B cell (primary cell): ENCODE results near the gene ID1.

ENCODE experiments used
- CTCF ChIP-seq: fragments of 200-600 bp; IDR thresholded peaks from one replicate; pipeline ENCODE4 v1.8.0; 2022; ENCODE audit warnings: antibody characterized with exemption, mild to moderate bottlenecking
- EZH2 ChIP-seq: IDR thresholded peaks from 2 replicates; pipeline ENCODE4 v1.6.1; 2012; ENCODE audit warnings: borderline replicate concordance, low read depth, mild to moderate bottlenecking, moderate library complexity, low read length; ENCODE audit not compliant: insufficient read depth, poor library complexity, severe bottlenecking

GRCh38 chr20:31569163-31570020 lies 35.7 kb upstream of the ID1 start:
- no peak for TF ChIP-seq EZH2
- TF ChIP-seq CTCF = peak; percentile 91
